SU-DHL-6 (cell line): Measurements from ENCODE around the gene MICAL3.

ENCODE experiments used
- EZH2phosphoT487 ChIP-seq: fragments of 200-600 bp; sonication (generic), shearing (Covaris generic); conservative IDR thresholded peaks from 2 replicates; pipeline ENCODE4 v1.6.1; 2018; ENCODE audit warnings: mild to moderate bottlenecking, antibody characterized with exemption, low read length, moderate library complexity, mixed read lengths
- TF ChIP-seq, protein P1 (sequence below): fragments of 200-600 bp; sonication (generic); IDR thresholded peaks from one replicate; pipeline ENCODE4 v1.5.1; 2017; ENCODE audit warnings: antibody characterized with exemption, mild to moderate bottlenecking, low read length, moderate library complexity; ENCODE audit not compliant: insufficient read depth, poor library complexity, severe bottlenecking

DNA sequence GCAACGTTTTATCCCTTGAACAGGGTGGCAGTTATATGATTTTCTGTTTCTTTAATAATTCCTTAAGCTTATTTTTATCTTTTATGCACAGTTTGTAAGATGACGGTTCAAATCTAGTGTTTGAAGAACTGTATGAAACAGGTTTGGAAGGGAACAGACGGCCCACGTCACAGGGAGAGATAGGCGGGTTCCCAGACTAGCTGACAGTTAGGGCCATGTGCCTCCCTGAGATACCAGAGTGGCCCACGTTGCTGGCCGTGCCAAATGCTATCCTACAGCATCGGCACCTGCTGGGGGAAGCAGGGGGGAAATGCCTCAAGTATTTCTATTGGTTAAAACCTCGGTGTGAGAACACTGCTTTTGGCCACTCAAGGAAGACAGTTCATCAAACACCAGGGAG is 199.9 kb downstream of the MICAL3 start:
- TF ChIP-seq, protein P1, sequence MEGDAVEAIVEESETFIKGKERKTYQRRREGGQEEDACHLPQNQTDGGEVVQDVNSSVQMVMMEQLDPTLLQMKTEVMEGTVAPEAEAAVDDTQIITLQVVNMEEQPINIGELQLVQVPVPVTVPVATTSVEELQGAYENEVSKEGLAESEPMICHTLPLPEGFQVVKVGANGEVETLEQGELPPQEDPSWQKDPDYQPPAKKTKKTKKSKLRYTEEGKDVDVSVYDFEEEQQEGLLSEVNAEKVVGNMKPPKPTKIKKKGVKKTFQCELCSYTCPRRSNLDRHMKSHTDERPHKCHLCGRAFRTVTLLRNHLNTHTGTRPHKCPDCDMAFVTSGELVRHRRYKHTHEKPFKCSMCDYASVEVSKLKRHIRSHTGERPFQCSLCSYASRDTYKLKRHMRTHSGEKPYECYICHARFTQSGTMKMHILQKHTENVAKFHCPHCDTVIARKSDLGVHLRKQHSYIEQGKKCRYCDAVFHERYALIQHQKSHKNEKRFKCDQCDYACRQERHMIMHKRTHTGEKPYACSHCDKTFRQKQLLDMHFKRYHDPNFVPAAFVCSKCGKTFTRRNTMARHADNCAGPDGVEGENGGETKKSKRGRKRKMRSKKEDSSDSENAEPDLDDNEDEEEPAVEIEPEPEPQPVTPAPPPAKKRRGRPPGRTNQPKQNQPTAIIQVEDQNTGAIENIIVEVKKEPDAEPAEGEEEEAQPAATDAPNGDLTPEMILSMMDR, result no peak
- no peak for TF ChIP-seq EZH2phosphoT487
